PC-9 (cell line): ENCODE results near the gene EPHB2. TPM values are rescaled to one million over a fixed set of nuclear protein-coding genes. Genes with fewer than 3 reads are reported as not detected.

ENCODE experiments used
- BruUV-seq: library from RNA; stranded (reverse); fragments of 400-500 nt; replicated peaks from 2 replicates; lab custom pipeline; 2021; lab: Mats Ljungman, UMichigan
- CTCF ChIA-PET: fragments of 300-600 bp; sonication (Branson Sonifier 250); formaldehyde crosslinking; loops from one replicate; lab custom pipeline; 2022; ENCODE audit warnings: antibody characterized with exemption; lab: Charles Lee
- POLR2A ChIA-PET: fragments of 300-600 bp; sonication (Branson Sonifier 250); formaldehyde crosslinking; loops from one replicate; lab custom pipeline; 2022; ENCODE audit warnings: antibody characterized with exemption; ENCODE audit not compliant: unreplicated experiment; lab: Charles Lee
- DNase-seq, 2 experiments: peaks; one replicate each; pipeline versions ENCODE4 v3.0.0 to v3.0.0-alpha.2; 2015 to 2022; ENCODE audit warnings: mixed read lengths in 1 of 2
- H2AFZ ChIP-seq: fragments of 200-600 bp; sonication (generic); 2 replicates; pipeline ENCODE4 v1.8.1; 2017; ENCODE audit warnings: antibody characterized with exemption
- H3F3A ChIP-seq: fragments of 200-600 bp; sonication (generic); 2 replicates; pipeline ENCODE4 v1.8.1; 2017; ENCODE audit warnings: antibody characterized with exemption, mild to moderate bottlenecking, low read depth; ENCODE audit not compliant: insufficient read depth
- H3K27ac ChIP-seq: fragments of 200-600 bp; sonication (generic); 2 replicates; pipeline ENCODE4 v1.6.1; 2016; ENCODE audit warnings: mixed run types
- H3K27me3 ChIP-seq: fragments of 200-600 bp; sonication (generic); 2 replicates; pipeline ENCODE4 v1.6.1; 2016; ENCODE audit warnings: low read depth, mixed run types; ENCODE audit not compliant: insufficient read depth
- H3K36me3 ChIP-seq: fragments of 200-600 bp; sonication (generic); 2 replicates; pipeline ENCODE4 v1.6.1; 2016; ENCODE audit warnings: low read depth, mixed run types
- H3K4me1 ChIP-seq: fragments of 200-600 bp; sonication (generic); replicated peaks from 2 replicates; pipeline ENCODE4 v1.6.1; 2016; ENCODE audit warnings: mixed run types; ENCODE audit not compliant: insufficient read depth
- H3K4me2 ChIP-seq: fragments of 200-600 bp; sonication (generic); 2 replicates; pipeline ENCODE4 v1.6.1; 2017; ENCODE audit warnings: mixed run types
- H3K4me3 ChIP-seq: fragments of 200-600 bp; sonication (generic); 2 replicates; pipeline ENCODE4 v1.6.1; 2016; ENCODE audit warnings: mixed run types
- H3K79me2 ChIP-seq: fragments of 200-600 bp; sonication (generic); 2 replicates; pipeline ENCODE4 v1.6.1; 2017; ENCODE audit warnings: low read depth, mixed run types
- H3K9me2 ChIP-seq: fragments of 200-600 bp; sonication (generic); 2 replicates; pipeline ENCODE4 v1.8.1; 2017; ENCODE audit warnings: mild to moderate bottlenecking; ENCODE audit not compliant: insufficient read depth
- H3K9me3 ChIP-seq: fragments of 200-600 bp; sonication (generic); 2 replicates; pipeline ENCODE4 v1.8.1; 2016; ENCODE audit warnings: low read depth; ENCODE audit not compliant: insufficient read depth
- H4K20me1 ChIP-seq: fragments of 200-600 bp; sonication (generic); 2 replicates; pipeline ENCODE4 v1.8.1; 2017; ENCODE audit not compliant: insufficient read depth
- CTCF ChIP-seq: fragments of 200-600 bp; sonication (generic); conservative IDR thresholded peaks from 2 replicates; pipeline ENCODE4 v1.6.1; 2017; ENCODE audit warnings: mixed run types, antibody characterized with exemption, mild to moderate bottlenecking, moderate library complexity
- EZH2 ChIP-seq: fragments of 200-600 bp; sonication (generic); IDR thresholded peaks from 2 replicates; pipeline ENCODE4 v1.8.0; 2017; ENCODE audit warnings: antibody characterized with exemption, low read depth
- intact Hi-C: fragments of 100-400 bp; cut with micrococcal nuclease; formaldehyde crosslinking; loops from one replicate; pipeline ENCODE4 v1.10.0; 2022; ENCODE audit not compliant: unreplicated experiment
- total RNA-seq: library from RNA; stranded (reverse); gene quantifications from 2 replicates; pipeline ENCODE4 v1.2.3, GENCODE V29; 2021

Gene EPHB2
- total RNA-seq, 1 experiment from 2014 or later: 26.7 TPM

DNA sequence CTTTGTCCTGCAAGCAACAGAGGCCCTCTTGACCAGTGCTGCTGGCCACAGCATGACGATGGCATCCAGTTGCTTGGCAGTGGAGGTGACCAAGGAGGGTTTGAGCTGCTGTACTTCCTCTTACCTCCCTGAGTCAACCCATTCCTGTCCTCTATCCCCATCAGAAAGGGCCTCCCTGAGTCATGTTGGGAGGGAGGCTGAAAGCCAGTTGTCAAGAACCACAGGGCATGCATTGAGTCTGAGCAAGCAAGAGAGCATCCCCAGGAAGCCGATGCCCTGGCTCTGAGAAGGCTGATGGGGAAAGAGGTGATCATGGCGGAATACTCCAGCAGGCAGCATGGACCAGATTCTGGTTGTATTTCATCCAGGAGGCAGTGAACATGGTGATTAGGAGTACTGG, 192.5 kb downstream of the EPHB2 start:
- no TSS peak for BruUV-seq
- Histone ChIP-seq H3K9me3 (no peaks in the 10 kb centered on the region), H3K36me3 (no peaks in the 10 kb centered on the region), H2AFZ (no peak overlapping the region), H3K4me1 (no peaks in the 10 kb centered on the region), H3K79me2 (no peaks in the 10 kb centered on the region), H3F3A (no peaks in the 10 kb centered on the region), H3K27me3 (no peaks in the 10 kb centered on the region), H3K9me2 (no peaks in the 10 kb centered on the region), H3K27ac (no peak overlapping the region), H3K4me3 (no peak overlapping the region), H3K4me2 (no peak overlapping the region), H4K20me1 (no peaks in the 10 kb centered on the region)
- TF ChIP-seq CTCF: no peak
- no peak for TF ChIP-seq EZH2
- intact Hi-C loops: no loop called here
- CTCF ChIA-PET: no interaction called here
- POLR2A ChIA-PET: interaction anchor here (0.5 kb wide), 1 partner anchor 10 kb away, joined by 3 read pairs; no protein-coding TSS in a partner anchor
- DNase-seq: no peak

GRCh38 chr1:22906968-22907367, 196.3 kb downstream of the EPHB2 start:
- no peak overlapping the region for H3K4me3 ChIP-seq
- POLR2A ChIA-PET: no interaction called here
- no peaks in the 10 kb centered on the region for H4K20me1 ChIP-seq
- no peaks in the 10 kb centered on the region for H3K9me2 ChIP-seq
- H3K27ac ChIP-seq: no peak overlapping the region
- no peak for DNase-seq
- no peaks in the 10 kb centered on the region for H3K9me3 ChIP-seq
- TF ChIP-seq CTCF: no peak
- CTCF ChIA-PET: no interaction called here
- H3K27me3 ChIP-seq: no peaks in the 10 kb centered on the region
- H3F3A ChIP-seq: no peaks in the 10 kb centered on the region
- H3K4me2 ChIP-seq: no peak overlapping the region
- H3K36me3 ChIP-seq: no peaks in the 10 kb centered on the region
- H3K4me1 ChIP-seq: no peaks in the 10 kb centered on the region
- intact Hi-C loops: no loop called here
- no peak overlapping the region for H2AFZ ChIP-seq
- no TSS peak for BruUV-seq
- no peaks in the 10 kb centered on the region for H3K79me2 ChIP-seq

DNA sequence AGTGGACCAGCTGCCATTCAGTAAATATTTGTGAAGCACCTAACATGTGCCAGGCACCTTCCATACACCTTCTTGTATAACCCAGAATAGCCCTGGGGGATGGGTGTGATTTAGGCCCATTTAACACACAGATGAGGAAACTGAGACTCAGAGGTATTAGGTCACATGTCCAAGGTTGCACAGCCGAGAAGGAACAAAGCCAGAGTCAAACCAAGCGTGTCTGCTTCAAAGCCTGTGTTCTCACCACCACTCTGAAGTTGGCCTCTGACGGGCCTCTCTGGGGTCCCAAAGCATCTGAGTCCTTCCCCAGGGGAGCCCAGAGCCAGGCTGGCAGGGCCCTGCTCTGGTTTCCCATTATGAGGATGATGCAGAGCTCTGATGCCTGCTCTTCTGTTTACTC, 196.9 kb downstream of the EPHB2 start:
- BruUV-seq: no TSS peak
- Histone ChIP-seq H3K4me2 (no peak overlapping the region), H2AFZ (no peak overlapping the region), H4K20me1 (no peaks in the 10 kb centered on the region), H3K27me3 (no peaks in the 10 kb centered on the region), H3K27ac (no peak overlapping the region), H3K36me3 (no peaks in the 10 kb centered on the region), H3K9me3 (no peaks in the 10 kb centered on the region), H3F3A (no peaks in the 10 kb centered on the region), H3K9me2 (no peaks in the 10 kb centered on the region), H3K4me3 (no peak overlapping the region), H3K79me2 (no peaks in the 10 kb centered on the region), H3K4me1 (no peaks in the 10 kb centered on the region)
- ChIA-PET POLR2A (no interaction called here), CTCF (no interaction called here)
- no peak for TF ChIP-seq CTCF
- no peak for TF ChIP-seq EZH2
- intact Hi-C loops: no loop called here
- DNase-seq: no peak
